Natural killer cell (primary cell): Measurements from ENCODE around the gene PPT1. TPM values are rescaled to one million over a fixed set of nuclear protein-coding genes. Genes with fewer than 3 reads are reported as not detected.
A peak's percentile ranks its signal among the peaks of the same experiment; 100 is the strongest.

ENCODE experiments used
- ATAC-seq, 3 donors: fragments of 150-1000 bp in 2 of 3; fragments of 200-7000 bp in 1 of 3; cut with Tn5 transposase; 1 replicate in 1 of 3; 2 replicates in 2 of 3; pipeline ENCODE4 v1.10.0; 2021; ENCODE audit warnings: mild to moderate bottlenecking in 2 of 3, moderate library complexity in 2 of 3
- DNase-seq, 2 donors: peaks; one replicate each; pipeline versions ENCODE4 v3.0.0 to v3.0.0-alpha.2; 2013 to 2021; ENCODE audit warnings: mixed read lengths in 1 of 2
- H3K27ac ChIP-seq: one replicate; pipeline ENCODE4 v1.5.1; 2013; ENCODE audit warnings: mild to moderate bottlenecking, low read length
- H3K27me3 ChIP-seq: one replicate; pipeline ENCODE4 v1.6.1; 2013; ENCODE audit warnings: low read length; ENCODE audit not compliant: control insufficient read depth, insufficient read depth
- H3K36me3 ChIP-seq: one replicate; pipeline ENCODE4 v1.6.1; 2013; ENCODE audit warnings: low read length; ENCODE audit not compliant: control insufficient read depth, insufficient read depth
- H3K4me1 ChIP-seq: one replicate; pipeline ENCODE4 v1.6.1; 2013; ENCODE audit warnings: low read length; ENCODE audit not compliant: control insufficient read depth, insufficient read depth
- H3K4me3 ChIP-seq: one replicate; pipeline ENCODE4 v1.5.1; 2013; ENCODE audit warnings: low read length
- H3K9me3 ChIP-seq: one replicate; pipeline ENCODE4 v1.6.1; 2013; ENCODE audit warnings: low read length; ENCODE audit not compliant: control insufficient read depth, insufficient read depth
- H3K27ac Mint-ChIP-seq, 2 donors: one replicate each; pipeline ENCODE4 v1.8.0; 2022; ENCODE audit warnings: mild to moderate bottlenecking in 2 of 2, mixed read lengths in 2 of 2, moderate library complexity in 1 of 2
- H3K27me3 Mint-ChIP-seq, 2 donors: one replicate each; pipeline ENCODE4 v1.8.0; 2022; ENCODE audit warnings: low read depth in 2 of 2, mixed read lengths in 2 of 2
- H3K36me3 Mint-ChIP-seq: one replicate; pipeline ENCODE4 v1.8.0; 2022; ENCODE audit warnings: mixed read lengths
- H3K4me1 Mint-ChIP-seq, 2 donors: one replicate each; pipeline ENCODE4 v1.8.0; 2022; ENCODE audit warnings: mixed read lengths in 2 of 2
- H3K4me3 Mint-ChIP-seq: one replicate; pipeline ENCODE4 v1.8.0; 2022; ENCODE audit warnings: mild to moderate bottlenecking, moderate library complexity, mixed read lengths
- H3K9me3 Mint-ChIP-seq, 2 donors: one replicate each; pipeline ENCODE4 v1.8.0; 2022; ENCODE audit warnings: mixed read lengths in 2 of 2
- WGBS: methylation state at CpG from one replicate; pipeline ENCODE4 v1.1.7; 2013; ENCODE audit warnings: missing lambda C conversion rate; ENCODE audit not compliant: insufficient coverage; 5-methylcytosine and 5-hydroxymethylcytosine counted together
- intact Hi-C: fragments of 100-400 bp; cut with micrococcal nuclease; formaldehyde crosslinking; loops from one replicate; pipeline ENCODE4 v1.14.2; 2022
- total RNA-seq, 4 donors: library from RNA; stranded (reverse); fragments of 120-200 nt in 1 of 4; gene quantifications; one replicate each; pipeline versions ENCODE4 v1.2.3 to v1.2.4, GENCODE V29; 2013 to 2022
- TF ChIP-seq, protein P1 (sequence below): fragments of 200-600 bp; IDR thresholded peaks from one replicate; pipeline ENCODE4 v1.8.0; 2022; ENCODE audit warnings: antibody characterized with exemption

Gene PPT1
- total RNA-seq, 3 donors from 2014 or later (not counting 1 experiment from before 2014, with no cell fraction given) = 24.9 to 34.5 (median 29.9) TPM

DNA sequence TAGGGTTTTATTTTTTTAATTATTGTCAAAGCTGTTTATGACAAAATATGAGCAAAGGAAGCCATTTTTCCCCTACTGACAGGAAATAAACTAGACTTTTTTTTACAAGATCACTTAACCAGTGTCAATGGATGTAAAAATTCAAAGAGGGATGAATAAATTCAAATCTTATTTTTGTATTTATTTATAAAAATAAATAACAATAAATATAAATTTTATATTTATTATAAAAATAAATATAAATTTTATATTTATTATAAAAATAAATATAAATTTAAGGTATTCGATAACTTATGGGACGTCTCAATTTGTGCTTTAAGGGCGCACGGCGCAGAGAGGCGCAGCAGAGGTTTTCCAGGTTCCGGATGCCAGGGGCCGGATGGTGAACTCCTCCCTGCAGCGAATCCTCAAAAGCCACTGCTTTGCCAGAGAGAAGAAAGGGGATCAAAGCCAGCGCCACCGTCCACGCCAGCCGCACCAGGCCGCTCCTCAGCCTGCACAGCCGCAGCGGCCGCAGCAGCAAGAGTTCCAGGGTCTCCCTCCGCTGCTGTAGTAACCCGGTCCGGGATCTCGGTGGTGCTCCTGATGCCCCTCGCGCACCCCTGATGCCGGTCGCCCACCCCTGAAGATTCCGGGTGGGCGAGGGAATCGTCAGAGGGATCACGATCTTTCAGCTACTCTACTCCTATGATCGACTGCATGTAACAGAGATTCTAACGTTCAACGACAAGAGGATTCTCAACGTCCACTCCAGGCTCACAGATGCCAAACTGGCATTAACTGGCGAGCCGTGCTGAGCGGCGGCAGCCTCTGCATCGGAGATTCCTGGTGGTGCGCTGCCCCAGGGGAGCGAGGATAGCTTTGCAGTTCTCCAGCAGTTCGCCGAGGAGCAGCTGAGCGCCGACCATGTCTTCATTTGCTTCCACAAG, 35.6 kb upstream of the PPT1 start:
- Histone ChIP-seq H3K27me3 (no peaks in the 10 kb centered on the region), H3K36me3 (no peaks in the 10 kb centered on the region), H3K4me3 (no peak overlapping the region), H3K9me3 (no peaks in the 10 kb centered on the region), H3K4me1 (no peaks in the 10 kb centered on the region), H3K27ac (no peak overlapping the region)
- H3K27me3 Mint-ChIP-seq = peaks cover 8 to 15% of the 10 kb centered on the region in 2 donors
- TF ChIP-seq, protein P1, sequence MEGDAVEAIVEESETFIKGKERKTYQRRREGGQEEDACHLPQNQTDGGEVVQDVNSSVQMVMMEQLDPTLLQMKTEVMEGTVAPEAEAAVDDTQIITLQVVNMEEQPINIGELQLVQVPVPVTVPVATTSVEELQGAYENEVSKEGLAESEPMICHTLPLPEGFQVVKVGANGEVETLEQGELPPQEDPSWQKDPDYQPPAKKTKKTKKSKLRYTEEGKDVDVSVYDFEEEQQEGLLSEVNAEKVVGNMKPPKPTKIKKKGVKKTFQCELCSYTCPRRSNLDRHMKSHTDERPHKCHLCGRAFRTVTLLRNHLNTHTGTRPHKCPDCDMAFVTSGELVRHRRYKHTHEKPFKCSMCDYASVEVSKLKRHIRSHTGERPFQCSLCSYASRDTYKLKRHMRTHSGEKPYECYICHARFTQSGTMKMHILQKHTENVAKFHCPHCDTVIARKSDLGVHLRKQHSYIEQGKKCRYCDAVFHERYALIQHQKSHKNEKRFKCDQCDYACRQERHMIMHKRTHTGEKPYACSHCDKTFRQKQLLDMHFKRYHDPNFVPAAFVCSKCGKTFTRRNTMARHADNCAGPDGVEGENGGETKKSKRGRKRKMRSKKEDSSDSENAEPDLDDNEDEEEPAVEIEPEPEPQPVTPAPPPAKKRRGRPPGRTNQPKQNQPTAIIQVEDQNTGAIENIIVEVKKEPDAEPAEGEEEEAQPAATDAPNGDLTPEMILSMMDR = no peak
- H3K9me3 Mint-ChIP-seq = no peaks in the 10 kb centered on the region
- ATAC-seq (no peak), DNase-seq (no peak)
- H3K4me3 Mint-ChIP-seq = no peak overlapping the region
- intact Hi-C loops = no loop called here
- no peaks in the 10 kb centered on the region for H3K36me3 Mint-ChIP-seq
- H3K4me1 Mint-ChIP-seq = no peaks in the 10 kb centered on the region
- WGBS = 77% methylated on average over 44 of the region's 44 CpGs
- no peak overlapping the region for H3K27ac Mint-ChIP-seq

DNA sequence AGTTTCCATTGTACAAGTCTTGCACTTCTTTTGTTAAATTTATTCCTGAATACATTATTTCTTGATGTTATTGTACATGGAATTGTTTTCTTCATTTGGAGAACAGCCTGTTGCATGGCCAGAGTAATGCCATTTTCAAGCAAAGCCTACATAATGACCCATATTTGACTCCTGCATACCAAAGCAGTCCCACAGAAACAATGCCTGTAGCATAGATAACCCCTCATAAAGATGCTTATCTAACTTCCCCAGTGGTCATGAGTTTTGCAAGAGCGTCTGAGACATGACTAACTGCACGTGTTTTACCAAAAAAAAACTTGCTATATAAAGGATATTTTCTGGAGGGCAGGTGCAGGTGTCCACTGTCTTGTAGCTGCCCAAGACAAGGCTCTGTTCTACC, 33.8 kb upstream of the PPT1 start:
- H3K9me3 Mint-ChIP-seq = no peaks in the 10 kb centered on the region
- Histone ChIP-seq H3K4me3 (no peak overlapping the region), H3K27ac (no peak overlapping the region), H3K36me3 (no peaks in the 10 kb centered on the region), H3K4me1 (no peaks in the 10 kb centered on the region), H3K27me3 (no peaks in the 10 kb centered on the region), H3K9me3 (no peaks in the 10 kb centered on the region)
- H3K27me3 Mint-ChIP-seq = peaks cover 6 to 8% of the 10 kb centered on the region in 2 donors
- intact Hi-C loops = no loop called here
- WGBS = 0% methylated on average over 1 of the region's 2 CpGs
- ATAC-seq = peak in 1 of 3 donors; percentile 39
- TF ChIP-seq, protein P1 = no peak
- H3K4me3 Mint-ChIP-seq = no peak overlapping the region
- H3K36me3 Mint-ChIP-seq = no peaks in the 10 kb centered on the region
- no peaks in the 10 kb centered on the region for H3K4me1 Mint-ChIP-seq
- no peak overlapping the region for H3K27ac Mint-ChIP-seq
- DNase-seq = no peak

DNA sequence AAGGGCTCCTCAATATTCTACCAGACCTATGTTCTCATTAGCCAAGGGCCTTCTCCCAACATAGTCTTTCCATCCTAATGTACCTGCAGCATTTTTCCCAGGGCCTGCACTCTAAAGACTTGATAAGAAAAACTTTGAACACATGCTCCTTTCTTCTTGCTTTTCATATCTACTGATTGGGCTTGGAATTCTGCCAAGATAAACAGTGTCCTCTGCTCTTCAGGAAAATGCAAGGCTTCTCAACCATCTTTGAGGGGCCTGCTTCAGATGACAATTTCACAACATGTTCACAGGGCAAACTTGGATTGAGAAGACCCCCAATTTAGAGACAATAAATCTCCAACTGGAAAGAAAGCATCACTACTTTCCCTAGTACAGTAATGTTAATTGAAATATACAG, 25.8 kb upstream of the PPT1 start:
- Mint-ChIP-seq H3K27me3 (peaks cover 6 to 26% of the 10 kb centered on the region in 2 donors), H3K9me3 (no peaks in the 10 kb centered on the region), H3K4me1 (no peaks in the 10 kb centered on the region), H3K36me3 (no peaks in the 10 kb centered on the region), H3K4me3 (no peak overlapping the region), H3K27ac (no peak overlapping the region)
- DNase-seq (no peak), ATAC-seq (no peak)
- no peaks in the 10 kb centered on the region for H3K9me3 ChIP-seq
- no peak overlapping the region for H3K27ac ChIP-seq
- no peaks in the 10 kb centered on the region for H3K27me3 ChIP-seq
- no peak overlapping the region for H3K4me3 ChIP-seq
- H3K4me1 ChIP-seq = no peaks in the 10 kb centered on the region
- intact Hi-C loops = no loop called here
- TF ChIP-seq, protein P1 = no peak
- H3K36me3 ChIP-seq = no peaks in the 10 kb centered on the region

DNA sequence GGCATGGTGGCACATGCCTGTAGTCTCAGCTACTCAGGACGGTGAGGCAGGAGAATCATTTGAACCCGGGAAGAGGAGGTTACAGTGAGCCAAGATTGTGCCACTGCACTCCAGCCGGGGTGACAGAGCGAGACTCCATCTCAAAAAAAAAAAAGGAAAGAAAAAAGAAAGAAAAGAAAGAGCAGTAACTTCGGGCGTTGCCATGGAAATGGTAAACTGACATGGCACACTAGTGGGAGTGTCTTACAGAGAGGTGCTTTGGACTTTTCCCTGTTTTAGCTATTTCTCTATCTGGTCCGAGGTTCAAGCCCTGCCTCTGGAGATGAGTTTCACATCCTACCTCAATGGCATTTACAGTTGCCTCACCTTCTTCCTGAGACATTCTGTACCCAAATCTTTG, 23.1 kb upstream of the PPT1 start:
- H3K36me3 Mint-ChIP-seq = no peaks in the 10 kb centered on the region

More for the DNA sequence above, 23.1 kb upstream of the PPT1 start:
- Mint-ChIP-seq H3K4me3 (no peak overlapping the region), H3K4me1 (no peaks in the 10 kb centered on the region), H3K9me3 (no peaks in the 10 kb centered on the region), H3K27ac (no peak overlapping the region), H3K27me3 (peaks cover 17 to 32% of the 10 kb centered on the region in 2 donors)
- H3K4me1 ChIP-seq = no peaks in the 10 kb centered on the region
- H3K36me3 ChIP-seq = no peaks in the 10 kb centered on the region
- ATAC-seq (no peak), DNase-seq (no peak)
- no peak overlapping the region for H3K27ac ChIP-seq
- H3K4me3 ChIP-seq = no peak overlapping the region
- H3K9me3 ChIP-seq = no peaks in the 10 kb centered on the region
- intact Hi-C loops = no loop called here
- TF ChIP-seq, protein P1 = no peak
- no peaks in the 10 kb centered on the region for H3K27me3 ChIP-seq
- 90% methylated on average over 7 of the region's 7 CpGs for WGBS
